Posterior vena cava (tissue), 2 donors: ENCODE measurements around the gene CEP72. TPM values are rescaled to one million over a fixed set of nuclear protein-coding genes. Genes with fewer than 3 reads are reported as not detected.

ENCODE experiments used
- total RNA-seq, 2 donors: library from RNA; stranded (reverse); fragmentation: NEBNext Ultra II Directional; extraction: Animal tissue kit (Norgen Biotek cat#: 25700); gene quantifications; one replicate each; pipeline ENCODE4 v1.2.1, GENCODE V29; 2021
- donor health status: DM: yes; HTN: yes; CAD: no.
- donor health status: DM: yes; HTN: yes; CAD: no.

Gene CEP72
- total RNA-seq, 2 donors from 2014 or later, result 1.9 to 2.4 TPM

Other genes starting within 250 kb of the CEP72 start
- gene EXOC3, start 169.2 kb upstream of the CEP72 start, total RNA-seq, result 10 to 100 TPM; 52.6 to 54.2 TPM
- gene SLC9A3, start 87.9 kb upstream of the CEP72 start, total RNA-seq, result under 1 TPM; 0.69 to 0.71 TPM
- 10 to 100 TPM in 1 of 2 donors, 1 to 10 TPM in 1; 9.8 to 10.8 TPM for gene TPPP, start 81.0 kb downstream of the CEP72 start, total RNA-seq
- gene ZDHHC11B, start 172.4 kb downstream of the CEP72 start, total RNA-seq, result 10 to 100 TPM in 1 of 2 donors, 1 to 10 TPM in 1; 9.1 to 14.9 TPM
- gene ZDHHC11, start 238.6 kb downstream of the CEP72 start, total RNA-seq, result 10 to 100 TPM in 1 of 2 donors, 1 to 10 TPM in 1; 8.9 to 29.1 TPM